ENCODE data around the gene HMCES. TPM values are rescaled to one million over a fixed set of nuclear protein-coding genes. Genes with fewer than 3 reads are reported as not detected.
"Not testable (repeated sequence)": the region's sequence is repeated elsewhere in the genome, so short reads cannot be mapped to it uniquely, and the experiment has no call there.

HMCES gene
- total RNA-seq, 2 donors from 2014 or later = 45.0 to 53.7 TPM

- Histone ChIP-seq H3K27me3 (no peaks in the 10 kb centered on the region), H3K27ac (no peak overlapping the region), H3K4me3 (no peak overlapping the region), H3K36me3 (no peaks in the 10 kb centered on the region), H3K9ac (ENCODE audit: low read depth in 2 of 2, low read length in 2 of 2) (no peak overlapping the region), H3K4me1 (no peaks in the 10 kb centered on the region), H3K9me3 (no peaks in the 10 kb centered on the region)
- intact Hi-C loops (cut with DNase I) = no loop called here
- TF ChIP-seq CTCF (IDR thresholded peaks at IDR 0.05) = no peak
- DNase-seq = no peak
Observed at GRCh38 chr3:129347458-129347845, 68.8 kb downstream of the HMCES start.

- Histone ChIP-seq H3K4me1 (no peaks in the 10 kb centered on the region), H3K4me3 (no peak overlapping the region), H3K27me3 (no peaks in the 10 kb centered on the region), H3K27ac (no peak overlapping the region), H3K36me3 (no peaks in the 10 kb centered on the region), H3K9me3 (no peaks in the 10 kb centered on the region), H3K9ac (ENCODE audit: low read depth in 2 of 2, low read length in 2 of 2) (no peak overlapping the region)
- TF ChIP-seq CTCF (IDR thresholded peaks at IDR 0.05) = no peak
- DNase-seq = no peak
- intact Hi-C loops (cut with DNase I) = no loop called here
Observed at GRCh38 chr3:129348734-129349133, 70.1 kb downstream of the HMCES start.

DNA sequence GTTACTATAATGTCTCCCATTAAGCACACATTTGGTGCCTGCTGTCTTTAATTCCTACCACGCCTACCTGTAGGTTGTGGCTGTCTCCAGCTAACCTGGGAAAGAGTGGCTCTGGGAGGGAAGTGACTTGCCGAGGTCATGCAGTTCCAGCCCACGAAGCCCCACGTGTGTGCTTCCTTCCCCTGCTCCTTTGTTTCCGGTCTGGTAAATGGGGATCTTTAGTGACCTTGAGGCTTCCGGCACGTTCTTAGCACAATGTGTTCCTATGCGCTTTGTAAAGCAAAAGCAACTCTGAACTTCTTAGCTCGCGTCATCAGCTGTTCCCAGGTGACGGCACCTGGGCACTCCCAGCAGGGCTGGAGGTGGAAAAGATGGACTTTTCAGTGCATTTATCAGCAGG lies 70.5 kb downstream of the HMCES start:
- H3K27ac ChIP-seq; H3K9me3 ChIP-seq; DNase-seq; H3K4me1 ChIP-seq; H3K4me3 ChIP-seq; H3K27me3 ChIP-seq; H3K9ac ChIP-seq (ENCODE audit: low read depth in 2 of 2, low read length in 2 of 2); H3K36me3 ChIP-seq; intact Hi-C loops (cut with DNase I): not testable (repeated sequence)

DNA sequence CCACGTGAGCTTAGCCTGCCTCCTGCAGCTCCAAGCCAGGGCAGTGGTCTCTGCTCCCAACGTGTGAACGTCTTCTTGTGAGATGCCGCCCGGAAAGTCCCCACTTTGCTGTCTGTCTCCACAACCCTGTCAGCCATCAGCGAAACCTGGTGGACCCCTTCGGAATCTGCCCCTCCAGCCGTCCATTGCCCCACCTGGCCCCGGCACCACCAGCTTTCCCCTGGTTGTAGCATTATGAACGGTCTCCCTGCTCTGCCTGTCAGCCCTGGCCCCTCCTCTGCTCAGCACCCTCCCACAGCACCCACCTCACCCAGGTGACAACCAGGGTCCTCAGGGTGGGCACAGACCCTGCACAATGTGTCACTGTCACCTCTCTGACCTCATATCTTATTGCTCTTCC lies 71.1 kb downstream of the HMCES start:
- Histone ChIP-seq H3K27ac (no peak overlapping the region), H3K27me3 (no peaks in the 10 kb centered on the region), H3K4me1 (no peaks in the 10 kb centered on the region), H3K9me3 (no peaks in the 10 kb centered on the region), H3K36me3 (no peaks in the 10 kb centered on the region), H3K4me3 (no peak overlapping the region), H3K9ac (ENCODE audit: low read depth in 2 of 2, low read length in 2 of 2) (no peak overlapping the region)
- no peak for DNase-seq
- intact Hi-C loops (cut with DNase I) = no loop called here
- no peak for TF ChIP-seq CTCF (IDR thresholded peaks at IDR 0.05)

DNA sequence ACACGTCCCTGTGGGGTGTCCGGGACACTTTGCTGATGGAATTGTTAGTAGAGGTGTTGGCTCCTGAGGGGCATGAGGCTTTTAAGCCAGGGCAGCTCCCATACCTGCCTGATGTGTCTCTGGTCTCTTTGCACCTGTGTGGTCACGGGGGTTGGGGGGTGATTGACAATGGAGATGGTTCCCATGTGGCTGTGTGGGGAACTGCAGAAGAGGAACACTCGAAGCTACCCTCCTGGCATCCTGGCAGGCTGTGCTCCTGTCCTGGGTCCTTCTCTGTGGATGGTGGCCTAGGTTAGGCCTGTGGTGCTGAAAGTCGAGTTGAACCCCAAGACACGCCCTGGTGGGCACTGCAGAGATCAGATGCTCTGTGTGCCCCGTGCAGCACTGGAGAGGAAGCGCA lies 73.4 kb downstream of the HMCES start:
- no peak overlapping the region for H3K4me3 ChIP-seq
- intact Hi-C loops (cut with DNase I) = no loop called here
- H3K9me3 ChIP-seq = no peaks in the 10 kb centered on the region
- H3K9ac ChIP-seq (ENCODE audit: low read depth in 2 of 2, low read length in 2 of 2) = no peak overlapping the region
- no peaks in the 10 kb centered on the region for H3K27me3 ChIP-seq
- no peak for DNase-seq
- H3K27ac ChIP-seq = no peak overlapping the region
- no peaks in the 10 kb centered on the region for H3K4me1 ChIP-seq
- H3K36me3 ChIP-seq = no peaks in the 10 kb centered on the region
- TF ChIP-seq CTCF (IDR thresholded peaks at IDR 0.05) = no peak

- Histone ChIP-seq H3K27ac (no peak overlapping the region), H3K4me3 (no peak overlapping the region), H3K9me3 (no peaks in the 10 kb centered on the region), H3K4me1 (no peaks in the 10 kb centered on the region), H3K36me3 (no peaks in the 10 kb centered on the region), H3K27me3 (no peaks in the 10 kb centered on the region), H3K9ac (ENCODE audit: low read depth in 2 of 2, low read length in 2 of 2) (no peak overlapping the region)
- no peak for DNase-seq
- no peak for TF ChIP-seq CTCF (IDR thresholded peaks at IDR 0.05)
- intact Hi-C loops (cut with DNase I) = no loop called here
Observed at GRCh38 chr3:129352650-129353588, 74.2 kb downstream of the HMCES start.

Measured in colonic mucosa (tissue), 4 donors.